ENCODE results near the gene ZBTB48.

ZBTB48 gene

GRCh38 chr1:6584126-6585080 is 4.6 kb downstream of the ZBTB48 start:
- Histone ChIP-seq H3K9ac (ENCODE audit: low read length) (no peak overlapping the region), H3F3A (ENCODE audit: insufficient read depth) (no peaks in the 10 kb centered on the region), H2AFZ (ENCODE audit: low read depth, low read length, severe bottlenecking) (no peak overlapping the region), H3K27ac (ENCODE audit: low read depth, low read length) (no peak overlapping the region), H3K36me3 (ENCODE audit: low read length) (no peaks in the 10 kb centered on the region), H3K79me2 (ENCODE audit: insufficient read depth, low read length) (peaks cover 13% of the 10 kb centered on the region; the same call in 1 of the 2 replicates), H3K9me2 (replicated peaks; ENCODE audit: insufficient read depth, low read length) (no peaks in the 10 kb centered on the region), H3K9me3 (ENCODE audit: insufficient read depth, low read length) (no peaks in the 10 kb centered on the region), H3K27me3 (ENCODE audit: low read length) (no peaks in the 10 kb centered on the region), H4K20me1 (ENCODE audit: low read depth, low read length) (no peaks in the 10 kb centered on the region), H3K4me2 (ENCODE audit: low read depth, low read length, poor library complexity, severe bottlenecking) (no peak overlapping the region), H3K4me3 (ENCODE audit: insufficient read depth, low read length, poor library complexity, severe bottlenecking) (no peak overlapping the region)
- TF ChIP-seq CTCF (IDR thresholded peaks at IDR 0.05; ENCODE audit: insufficient read depth, low read length, poor library complexity, severe bottlenecking) (no peak), EZH2phosphoT487 (conservative IDR thresholded peaks at IDR 0.05; ENCODE audit: low read length) (no peak)

GRCh38 chr1:6585081-6585722 is 5.4 kb downstream of the ZBTB48 start:
- H3K9me3 ChIP-seq (ENCODE audit: insufficient read depth, low read length) = no peaks in the 10 kb centered on the region
- no peak for TF ChIP-seq EZH2phosphoT487 (conservative IDR thresholded peaks at IDR 0.05; ENCODE audit: low read length)
- no peak for TF ChIP-seq CTCF (IDR thresholded peaks at IDR 0.05; ENCODE audit: insufficient read depth, low read length, poor library complexity, severe bottlenecking)
- H3K9me2 ChIP-seq (replicated peaks; ENCODE audit: insufficient read depth, low read length) = no peaks in the 10 kb centered on the region
- peaks cover 11% of the 10 kb centered on the region; the same call in 1 of the 2 replicates for H3K79me2 ChIP-seq (ENCODE audit: insufficient read depth, low read length)
- no peak overlapping the region for H3K4me3 ChIP-seq (ENCODE audit: insufficient read depth, low read length, poor library complexity, severe bottlenecking)
- H3K4me2 ChIP-seq (ENCODE audit: low read depth, low read length, poor library complexity, severe bottlenecking) = no peak overlapping the region
- H4K20me1 ChIP-seq (ENCODE audit: low read depth, low read length) = no peaks in the 10 kb centered on the region
- no peak overlapping the region for H2AFZ ChIP-seq (ENCODE audit: low read depth, low read length, severe bottlenecking)
- H3K27me3 ChIP-seq (ENCODE audit: low read length) = no peaks in the 10 kb centered on the region
- H3K27ac ChIP-seq (ENCODE audit: low read depth, low read length) = no peak overlapping the region
- no peaks in the 10 kb centered on the region for H3F3A ChIP-seq (ENCODE audit: insufficient read depth)
- H3K9ac ChIP-seq (ENCODE audit: low read length) = no peak overlapping the region
- H3K36me3 ChIP-seq (ENCODE audit: low read length) = no peaks in the 10 kb centered on the region

- no peaks in the 10 kb centered on the region for H3K36me3 ChIP-seq (ENCODE audit: low read length)
- H3K4me2 ChIP-seq (ENCODE audit: low read depth, low read length, poor library complexity, severe bottlenecking) = no peak overlapping the region
- H3F3A ChIP-seq (ENCODE audit: insufficient read depth) = no peaks in the 10 kb centered on the region
- H3K4me3 ChIP-seq (ENCODE audit: insufficient read depth, low read length, poor library complexity, severe bottlenecking) = no peak overlapping the region
- H3K9ac ChIP-seq (ENCODE audit: low read length) = no peak overlapping the region
- H2AFZ ChIP-seq (ENCODE audit: low read depth, low read length, severe bottlenecking) = no peak overlapping the region
- peaks cover 5% of the 10 kb centered on the region; the same call in 1 of the 2 replicates for H3K79me2 ChIP-seq (ENCODE audit: insufficient read depth, low read length)
- no peak for TF ChIP-seq EZH2phosphoT487 (conservative IDR thresholded peaks at IDR 0.05; ENCODE audit: low read length)
- no peak for TF ChIP-seq CTCF (IDR thresholded peaks at IDR 0.05; ENCODE audit: insufficient read depth, low read length, poor library complexity, severe bottlenecking)
- H3K27me3 ChIP-seq (ENCODE audit: low read length) = no peaks in the 10 kb centered on the region
- no peaks in the 10 kb centered on the region for H3K9me2 ChIP-seq (replicated peaks; ENCODE audit: insufficient read depth, low read length)
- H4K20me1 ChIP-seq (ENCODE audit: low read depth, low read length) = no peaks in the 10 kb centered on the region
- no peaks in the 10 kb centered on the region for H3K9me3 ChIP-seq (ENCODE audit: insufficient read depth, low read length)
- H3K27ac ChIP-seq (ENCODE audit: low read depth, low read length) = no peak overlapping the region
Measured at GRCh38 chr1:6585841-6586240, 6.0 kb downstream of the ZBTB48 start.

Measured in SU-DHL-6 (cell line).